ENCODE results near the gene CTIF.

- TF ChIP-seq NFIC (IDR thresholded peaks at IDR 0.05) (no peak), TEAD4 (IDR thresholded peaks at IDR 0.05) (no peak), USF1 (IDR thresholded peaks at IDR 0.05) (no peak), CEBPB (IDR thresholded peaks at IDR 0.05) (no peak), YY1 (IDR thresholded peaks at IDR 0.05; ENCODE audit: low read depth) (no peak), EP300 (IDR thresholded peaks at IDR 0.05; ENCODE audit: borderline replicate concordance) (no peak), EGR1 (IDR thresholded peaks at IDR 0.05) (no peak), TCF12 (IDR thresholded peaks at IDR 0.05; ENCODE audit: low read depth) (no peak), RAD21 (IDR thresholded peaks at IDR 0.05; ENCODE audit: low read depth) (no peak), ZBTB7A (IDR thresholded peaks at IDR 0.05; ENCODE audit: low read depth) (no peak), TAF1 (IDR thresholded peaks at IDR 0.05; ENCODE audit: low read depth) (no peak), FOXM1 (IDR thresholded peaks at IDR 0.05; ENCODE audit: borderline replicate concordance, low read depth) (no peak)
Observed at GRCh38 chr18:48840491-48840877, 301.7 kb downstream of the CTIF start.
